RWPE1 (cell line): ENCODE results near the gene INPP5K.

Experiments
- CTCF ChIA-PET: fragments of 350-600 bp; sonication (Branson Sonifier 250); formaldehyde crosslinking; extraction: SDS; loops from one replicate; lab custom pipeline; 2021; lab: Yijun Ruan, JAX
- POLR2A ChIA-PET: fragments of 400-600 bp; formaldehyde crosslinking; extraction: SDS; loops from one replicate; lab custom pipeline; 2020; ENCODE audit warnings: antibody characterized with exemption; ENCODE audit not compliant: low non-redundant PET; lab: Yijun Ruan, JAX
- DNase-seq: peaks from one replicate; pipeline ENCODE4 v3.0.0; 2012; ENCODE audit warnings: low spot score
- H3K27ac ChIP-seq: fragments of 450-650 bp; 2 replicates; pipeline ENCODE4 v1.5.1; 2017
- CTCF ChIP-seq: fragments of 450-650 bp; conservative IDR thresholded peaks from 2 replicates; pipeline ENCODE4 v1.5.1; 2017; ENCODE audit warnings: low read depth, mild to moderate bottlenecking

Gene INPP5K

GRCh38 chr17:1504866-1505265, 11.5 kb downstream of the INPP5K start:
- CTCF ChIA-PET = interaction anchor here (1.8 kb wide), 1 partner anchor 10 kb away, joined by 6 read pairs; no protein-coding TSS in a partner anchor
- POLR2A ChIA-PET = interaction anchor here (0.9 kb wide), 1 partner anchor 11 kb away, joined by 5 read pairs; no protein-coding TSS in a partner anchor
- peak overlapping the region; percentile 22 for H3K27ac ChIP-seq
- DNase-seq = no peak
- TF ChIP-seq CTCF = no peak

DNA sequence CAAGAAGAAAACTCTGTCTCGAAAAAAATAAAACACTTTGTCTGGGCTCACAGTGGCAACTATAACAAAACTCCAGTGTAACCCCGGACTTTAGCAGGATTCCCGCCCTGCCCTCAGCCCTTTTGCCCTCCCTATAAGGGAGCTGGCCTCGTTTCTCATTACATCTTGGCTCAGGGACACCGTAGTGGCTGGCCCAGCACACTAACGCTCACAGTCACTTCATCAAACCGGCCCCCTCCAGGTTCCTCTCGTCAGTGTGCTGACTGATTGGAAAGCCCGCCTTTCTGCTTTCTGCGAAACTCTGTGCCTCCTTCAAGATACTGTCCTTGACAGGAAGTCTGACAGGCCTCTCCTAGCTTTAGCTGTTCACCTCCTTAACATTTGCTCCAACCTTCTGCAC, 12.7 kb downstream of the INPP5K start:
- no peak for DNase-seq
- CTCF ChIA-PET = interaction anchor here (1.8 kb wide), 1 partner anchor 11 kb away, joined by 6 read pairs; no protein-coding TSS in a partner anchor
- POLR2A ChIA-PET = no interaction called here
- H3K27ac ChIP-seq = no peak overlapping the region
- TF ChIP-seq CTCF = no peak

- H3K27ac ChIP-seq = peak overlapping the region; percentile 73
- CTCF ChIA-PET = interaction anchor here (0.6 kb wide), 1 partner anchor 131 kb away, joined by 3 read pairs; no protein-coding TSS in a partner anchor
- POLR2A ChIA-PET = no interaction called here
- no peak for TF ChIP-seq CTCF
- no peak for DNase-seq
These were observed 17.5 kb downstream of the INPP5K start for GRCh38 chr17:1498869-1499268.

- no peak for DNase-seq
- H3K27ac ChIP-seq = peak overlapping the region; percentile 73
- ChIA-PET POLR2A (no interaction called here), CTCF (interaction anchor here (0.6 to 0.8 kb wide), 2 partner anchors 36 to 132 kb away, joined by 3 to 4 read pairs; no protein-coding TSS in a partner anchor)
- no peak for TF ChIP-seq CTCF
These were observed 18.2 kb downstream of the INPP5K start for GRCh38 chr17:1498233-1498632.

- ChIA-PET POLR2A (no interaction called here), CTCF (interaction anchor here (0.6 to 0.8 kb wide), 2 partner anchors 12 to 35 kb away, joined by 4 to 10 read pairs; no protein-coding TSS in a partner anchor)
- TF ChIP-seq CTCF = no peak
- peak overlapping the region; percentile 73 for H3K27ac ChIP-seq
- no peak for DNase-seq
These were observed 18.6 kb downstream of the INPP5K start for GRCh38 chr17:1497831-1498230.

DNA sequence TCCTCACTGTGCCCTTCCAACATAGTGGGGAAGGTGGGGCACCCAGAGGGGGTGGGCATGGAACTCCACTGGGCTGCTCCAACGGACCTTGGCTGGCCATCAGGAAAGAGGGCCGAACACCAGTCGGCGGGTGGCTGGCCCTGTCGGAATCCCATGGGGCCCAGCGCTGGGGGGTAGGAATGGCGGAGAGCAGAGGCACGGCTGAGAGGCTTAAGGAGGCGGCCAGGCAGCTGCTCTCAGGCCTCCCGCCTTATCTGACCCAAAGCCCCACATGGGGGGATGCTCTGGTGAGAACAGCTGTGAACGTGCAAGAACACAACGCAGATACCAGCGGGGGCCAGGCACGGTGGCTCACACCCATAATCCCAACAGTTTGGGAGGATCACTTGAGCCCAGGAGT, 19.5 kb downstream of the INPP5K start:
- H3K27ac ChIP-seq = peak overlapping the region; percentile 80; the same call in 1 of the 2 replicates
- CTCF ChIA-PET = no interaction called here
- no peak for DNase-seq
- no peak for TF ChIP-seq CTCF
- POLR2A ChIA-PET = interaction anchor here (0.9 kb wide), 1 partner anchor 20 kb away, joined by 4 read pairs; the partner anchor contains the start of gene INPP5K
